Fibroblast of pulmonary artery (primary cell): ENCODE measurements around the gene YKT6.
A peak's percentile ranks its signal among the peaks of the same experiment; 100 is the strongest.

Experiments used
- DNase-seq: peaks from one replicate; pipeline ENCODE4 v3.0.0-alpha.2; 2010; ENCODE audit warnings: low read depth
- H3K4me3 ChIP-seq: replicated peaks from 2 replicates; pipeline ENCODE4 v1.5.1; 2011; ENCODE audit warnings: low read depth, mild to moderate bottlenecking, control low read depth, low read length, moderate library complexity
- TF ChIP-seq, protein P1 (sequence below): IDR thresholded peaks from 2 replicates; pipeline ENCODE4 v1.5.1; 2011; ENCODE audit warnings: mild to moderate bottlenecking, control low read depth, low read length, inconsistent platforms; ENCODE audit errors: missing control alignments

Gene YKT6

DNA sequence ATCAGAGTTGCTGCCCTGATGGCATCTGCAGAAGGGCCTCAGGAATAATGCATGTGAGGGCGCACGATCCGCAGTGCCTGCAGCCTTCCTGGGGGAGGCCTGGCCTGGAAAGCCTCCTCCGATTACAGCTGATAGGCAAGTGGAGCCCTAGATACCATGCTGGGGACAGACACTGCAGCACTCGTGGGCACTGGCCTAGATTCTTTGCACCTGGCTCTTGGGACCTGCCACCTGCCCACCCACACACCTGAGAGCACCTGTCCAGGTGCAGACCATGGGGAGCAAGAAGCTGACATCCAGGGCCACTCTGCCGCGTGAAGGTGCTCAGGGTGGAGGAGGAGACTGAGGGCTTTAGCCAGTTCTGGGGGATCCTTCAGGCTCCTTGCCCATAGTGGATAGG, 14.8 kb downstream of the YKT6 start:
- DNase-seq, result no peak
- no peak overlapping the region for H3K4me3 ChIP-seq
- TF ChIP-seq, protein P1, sequence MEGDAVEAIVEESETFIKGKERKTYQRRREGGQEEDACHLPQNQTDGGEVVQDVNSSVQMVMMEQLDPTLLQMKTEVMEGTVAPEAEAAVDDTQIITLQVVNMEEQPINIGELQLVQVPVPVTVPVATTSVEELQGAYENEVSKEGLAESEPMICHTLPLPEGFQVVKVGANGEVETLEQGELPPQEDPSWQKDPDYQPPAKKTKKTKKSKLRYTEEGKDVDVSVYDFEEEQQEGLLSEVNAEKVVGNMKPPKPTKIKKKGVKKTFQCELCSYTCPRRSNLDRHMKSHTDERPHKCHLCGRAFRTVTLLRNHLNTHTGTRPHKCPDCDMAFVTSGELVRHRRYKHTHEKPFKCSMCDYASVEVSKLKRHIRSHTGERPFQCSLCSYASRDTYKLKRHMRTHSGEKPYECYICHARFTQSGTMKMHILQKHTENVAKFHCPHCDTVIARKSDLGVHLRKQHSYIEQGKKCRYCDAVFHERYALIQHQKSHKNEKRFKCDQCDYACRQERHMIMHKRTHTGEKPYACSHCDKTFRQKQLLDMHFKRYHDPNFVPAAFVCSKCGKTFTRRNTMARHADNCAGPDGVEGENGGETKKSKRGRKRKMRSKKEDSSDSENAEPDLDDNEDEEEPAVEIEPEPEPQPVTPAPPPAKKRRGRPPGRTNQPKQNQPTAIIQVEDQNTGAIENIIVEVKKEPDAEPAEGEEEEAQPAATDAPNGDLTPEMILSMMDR, result no peak

GRCh38 chr7:44216019-44216418, 15.2 kb downstream of the YKT6 start:
- DNase-seq, result no peak
- TF ChIP-seq, protein P1, result no peak

GRCh38 chr7:44216521-44217222, 15.9 kb downstream of the YKT6 start:
- DNase-seq, result no peak
- no peak overlapping the region for H3K4me3 ChIP-seq
- TF ChIP-seq, protein P1, result no peak

More at GRCh38 chr7:44216019-44216418, 15.2 kb downstream of the YKT6 start:
- H3K4me3 ChIP-seq, result no peak overlapping the region

GRCh38 chr7:44217223-44217714, 16.5 kb downstream of the YKT6 start:
- DNase-seq, result no peak
- TF ChIP-seq, protein P1, result no peak
- H3K4me3 ChIP-seq, result no peak overlapping the region

GRCh38 chr7:44217852-44218402, 17.1 kb downstream of the YKT6 start:
- no peak for DNase-seq
- TF ChIP-seq, protein P1, result no peak
- no peak overlapping the region for H3K4me3 ChIP-seq

DNA sequence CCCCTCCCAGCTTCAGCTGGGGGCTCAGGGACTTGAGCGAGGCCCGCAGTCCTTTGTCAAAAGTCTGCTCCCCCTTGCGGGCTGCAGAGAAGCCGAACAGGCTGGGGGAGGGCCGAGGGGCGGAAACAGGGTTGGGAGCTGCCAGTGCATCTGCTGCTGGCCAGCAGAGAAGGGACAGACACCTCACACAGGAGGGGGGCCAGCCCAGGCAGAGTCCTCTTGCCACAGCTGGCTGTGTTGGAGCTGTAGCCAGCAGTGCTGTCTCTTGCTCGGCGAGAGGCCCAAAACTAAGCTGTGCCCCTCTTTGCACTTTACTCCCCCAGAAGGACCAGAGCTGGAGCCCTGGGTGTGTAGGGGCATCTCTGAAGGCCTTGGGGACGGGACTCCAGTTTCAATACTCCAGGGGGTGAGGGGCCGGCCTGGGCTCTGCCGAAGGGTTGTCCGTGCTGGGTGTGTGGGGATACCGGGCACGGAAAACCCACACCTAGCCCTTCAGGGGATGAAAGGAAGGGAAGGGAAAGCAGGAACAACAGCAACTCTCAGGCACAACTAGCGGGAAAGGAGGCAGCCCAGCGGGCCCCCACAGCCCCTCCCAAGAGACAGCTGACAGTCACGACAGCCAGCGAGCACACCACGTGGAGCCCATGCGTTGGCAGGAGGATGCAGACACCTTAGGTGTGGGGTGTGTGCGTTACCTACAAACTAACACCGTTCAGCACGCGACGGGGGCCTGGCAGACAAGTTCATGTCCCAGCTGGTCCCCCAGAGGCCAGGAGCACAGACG, 17.8 kb downstream of the YKT6 start:
- DNase-seq, result peak; percentile 25
- no peak overlapping the region for H3K4me3 ChIP-seq
- TF ChIP-seq, protein P1, result no peak
